Muscle layer of duodenum (tissue), 2 donors: Measurements from ENCODE around the gene INTS6.

Experiments used
- H3K27ac ChIP-seq: one replicate; pipeline ENCODE4 v1.7.0; 2013; ENCODE audit warnings: mild to moderate bottlenecking, low read length
- H3K27me3 ChIP-seq: one replicate; pipeline ENCODE4 v1.7.0; 2013; ENCODE audit warnings: low read depth, mild to moderate bottlenecking, control low read depth, low read length
- H3K36me3 ChIP-seq, 2 donors: one replicate each; pipeline ENCODE4 v1.7.0; 2013; ENCODE audit warnings: low read length in 2 of 2, control low read depth in 1 of 2, mild to moderate bottlenecking in 1 of 2; ENCODE audit not compliant: insufficient read depth in 2 of 2, control insufficient read depth in 1 of 2
- H3K4me1 ChIP-seq, 2 donors: one replicate each; pipeline ENCODE4 v1.7.0; 2013; ENCODE audit warnings: low read length in 2 of 2, mild to moderate bottlenecking in 2 of 2, control low read depth in 1 of 2, moderate library complexity in 1 of 2; ENCODE audit not compliant: insufficient read depth in 2 of 2, control insufficient read depth in 1 of 2
- H3K4me3 ChIP-seq, 2 donors: one replicate each; pipeline ENCODE4 v1.7.0; 2013; ENCODE audit warnings: low read length in 2 of 2, low read depth in 1 of 2, mild to moderate bottlenecking in 1 of 2
- H3K9me3 ChIP-seq, 2 donors: one replicate each; pipeline ENCODE4 v1.7.0; 2013; ENCODE audit warnings: low read length in 2 of 2, control low read depth in 1 of 2, mild to moderate bottlenecking in 1 of 2; ENCODE audit not compliant: control insufficient read depth in 1 of 2
- donor health status: healthy.

INTS6 gene

GRCh38 chr13:51328488-51328887 is 124.3 kb downstream of the INTS6 start:
- H3K4me1 ChIP-seq: no peaks in the 10 kb centered on the region
- H3K27me3 ChIP-seq: no peaks in the 10 kb centered on the region

DNA sequence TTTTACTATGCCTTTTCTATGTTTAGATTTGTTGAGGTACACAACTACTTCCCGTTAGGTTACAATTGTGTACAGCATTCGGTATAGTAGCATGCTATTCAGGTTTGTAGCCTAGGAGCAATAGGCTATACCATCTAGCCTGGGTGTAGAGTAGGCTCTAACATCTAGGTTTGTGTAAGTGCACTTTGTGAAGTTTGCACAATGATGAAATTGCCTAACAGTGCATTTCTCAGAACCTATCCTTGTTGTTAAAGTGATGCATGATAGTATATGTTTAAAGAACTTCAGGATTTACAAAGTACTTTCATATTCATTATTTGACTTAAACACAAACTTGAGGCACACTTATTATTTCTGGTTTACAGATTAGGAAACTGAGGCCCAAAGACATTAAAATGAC is 124.9 kb downstream of the INTS6 start:
- H3K4me3 ChIP-seq: no peak overlapping the region
- no peaks in the 10 kb centered on the region for H3K4me1 ChIP-seq
- H3K27ac ChIP-seq: no peak overlapping the region
- no peaks in the 10 kb centered on the region for H3K36me3 ChIP-seq
- no peaks in the 10 kb centered on the region for H3K27me3 ChIP-seq
- no peaks in the 10 kb centered on the region for H3K9me3 ChIP-seq

More at GRCh38 chr13:51328488-51328887, 124.3 kb downstream of the INTS6 start:
- no peak overlapping the region for H3K27ac ChIP-seq
- no peaks in the 10 kb centered on the region for H3K36me3 ChIP-seq
- H3K4me3 ChIP-seq: no peak overlapping the region
- H3K9me3 ChIP-seq: no peaks in the 10 kb centered on the region

DNA sequence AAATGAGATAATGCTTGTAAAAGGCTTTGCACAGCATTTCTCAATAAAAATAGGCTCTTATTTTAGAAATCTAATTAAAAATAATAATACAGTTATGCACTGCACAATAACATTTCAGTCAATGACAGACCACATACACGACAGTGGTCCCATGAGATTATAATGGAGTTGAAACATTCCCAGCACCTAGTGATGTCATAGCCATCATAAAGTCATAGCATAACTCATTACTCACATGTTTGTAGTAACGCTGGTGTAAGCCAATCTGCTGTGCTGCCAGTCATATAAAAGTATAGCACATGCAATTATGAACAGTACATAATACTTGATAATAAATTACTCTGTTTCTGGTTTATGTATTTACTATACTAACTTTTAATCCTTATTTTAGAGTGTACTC is 126.1 kb downstream of the INTS6 start:
- Histone ChIP-seq H3K27me3 (no peaks in the 10 kb centered on the region), H3K36me3 (no peaks in the 10 kb centered on the region), H3K9me3 (no peaks in the 10 kb centered on the region), H3K27ac (no peak overlapping the region), H3K4me1 (no peaks in the 10 kb centered on the region), H3K4me3 (no peak overlapping the region)

DNA sequence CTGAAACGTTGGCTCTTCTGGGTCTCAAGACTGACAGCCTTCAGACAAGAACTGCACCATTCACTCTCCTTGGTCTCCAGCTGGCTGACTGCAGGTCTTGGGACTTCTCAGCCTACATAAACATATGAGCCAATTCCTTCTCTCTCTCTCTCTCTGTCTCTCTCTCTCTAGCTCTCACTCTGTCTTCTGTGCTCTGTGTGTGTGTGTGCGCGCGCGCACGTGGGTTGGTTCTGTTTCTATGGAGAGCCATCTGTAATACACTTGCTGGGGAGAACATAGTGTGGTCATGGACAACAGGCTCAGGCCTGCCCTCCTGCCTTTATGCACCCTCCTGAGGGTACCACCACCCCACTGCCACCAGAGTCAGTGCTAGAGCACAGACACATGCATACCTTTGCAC is 127.0 kb downstream of the INTS6 start:
- Histone ChIP-seq H3K27ac (no peak overlapping the region), H3K9me3 (no peaks in the 10 kb centered on the region), H3K36me3 (no peaks in the 10 kb centered on the region), H3K4me1 (no peaks in the 10 kb centered on the region), H3K4me3 (no peak overlapping the region), H3K27me3 (no peaks in the 10 kb centered on the region)

GRCh38 chr13:51324714-51325420 is 128.0 kb downstream of the INTS6 start:
- H3K4me3 ChIP-seq: no peak overlapping the region
- H3K27me3 ChIP-seq: no peaks in the 10 kb centered on the region
- H3K36me3 ChIP-seq: no peaks in the 10 kb centered on the region
- H3K9me3 ChIP-seq: no peaks in the 10 kb centered on the region
- H3K27ac ChIP-seq: no peak overlapping the region
- no peaks in the 10 kb centered on the region for H3K4me1 ChIP-seq

DNA sequence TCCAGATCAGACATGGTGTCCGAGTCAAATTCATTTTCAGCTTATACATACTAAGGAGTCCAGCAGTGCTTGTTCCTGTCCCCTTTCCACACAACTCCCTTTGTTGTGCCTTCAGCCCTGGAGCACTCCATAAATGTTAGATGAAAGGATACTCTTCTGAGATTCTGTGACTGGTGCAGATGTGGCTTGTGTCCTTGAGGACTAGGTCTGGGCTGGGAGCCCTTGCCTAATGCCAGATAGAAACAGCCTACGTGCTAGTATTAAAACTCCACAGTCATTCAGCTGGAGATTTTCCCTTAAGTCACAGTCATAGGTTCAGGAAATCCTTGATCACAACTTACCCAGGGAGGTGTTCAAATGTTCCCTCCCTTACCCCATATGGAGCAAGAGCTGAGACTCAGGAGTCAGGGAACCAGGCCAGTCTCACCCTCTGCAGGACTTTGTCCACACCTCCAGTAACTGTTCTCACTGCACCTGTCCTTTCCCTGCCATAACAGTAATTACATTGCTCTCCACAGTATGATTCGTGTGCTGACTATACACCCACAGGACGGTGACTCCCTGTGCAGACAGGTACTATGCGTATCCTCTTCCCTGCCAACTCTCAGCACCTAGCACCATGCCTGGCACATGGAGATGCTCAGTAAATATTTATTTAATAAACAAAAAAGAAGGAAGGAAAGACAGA is 128.9 kb downstream of the INTS6 start:
- Histone ChIP-seq H3K4me1 (no peaks in the 10 kb centered on the region), H3K27me3 (no peaks in the 10 kb centered on the region), H3K9me3 (no peaks in the 10 kb centered on the region), H3K36me3 (no peaks in the 10 kb centered on the region), H3K27ac (no peak overlapping the region), H3K4me3 (no peak overlapping the region)

DNA sequence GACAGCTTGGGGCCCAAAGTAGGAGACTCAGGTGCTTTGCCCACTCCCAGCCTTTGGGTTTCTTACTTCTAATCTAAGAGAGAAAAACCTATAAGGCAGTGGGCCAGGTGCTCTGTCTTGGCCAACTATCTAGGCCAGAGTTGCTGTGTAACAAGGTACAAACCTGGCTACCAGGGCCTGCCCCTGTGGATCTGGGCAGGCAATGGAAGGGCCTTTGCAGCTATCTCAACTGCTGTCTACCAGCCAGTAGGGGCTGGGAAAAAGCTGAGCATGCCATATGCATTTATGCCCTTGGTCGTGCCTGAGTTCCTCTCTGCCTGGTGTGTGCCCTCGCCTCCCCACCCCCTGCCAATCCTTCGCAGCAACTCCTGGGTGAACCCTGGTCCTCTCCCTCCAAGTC is 130.0 kb downstream of the INTS6 start:
- H3K27me3 ChIP-seq: no peaks in the 10 kb centered on the region
- no peaks in the 10 kb centered on the region for H3K4me1 ChIP-seq
- H3K27ac ChIP-seq: no peak overlapping the region
- H3K36me3 ChIP-seq: no peaks in the 10 kb centered on the region
- no peaks in the 10 kb centered on the region for H3K9me3 ChIP-seq
- no peak overlapping the region for H3K4me3 ChIP-seq

GRCh38 chr13:51321836-51322235 is 131.0 kb downstream of the INTS6 start:
- Histone ChIP-seq H3K4me1 (no peaks in the 10 kb centered on the region), H3K27ac (no peak overlapping the region), H3K9me3 (no peaks in the 10 kb centered on the region), H3K4me3 (no peak overlapping the region), H3K27me3 (no peaks in the 10 kb centered on the region), H3K36me3 (no peaks in the 10 kb centered on the region)

- H3K4me1 ChIP-seq: no peaks in the 10 kb centered on the region
- no peaks in the 10 kb centered on the region for H3K9me3 ChIP-seq
- no peaks in the 10 kb centered on the region for H3K36me3 ChIP-seq
- H3K4me3 ChIP-seq: no peak overlapping the region
- H3K27me3 ChIP-seq: no peaks in the 10 kb centered on the region
- H3K27ac ChIP-seq: no peak overlapping the region
Measured at GRCh38 chr13:51318876-51319275, 134.0 kb downstream of the INTS6 start.

- Histone ChIP-seq H3K27me3 (no peaks in the 10 kb centered on the region), H3K9me3 (no peaks in the 10 kb centered on the region)
Measured at GRCh38 chr13:51318015-51318414, 134.8 kb downstream of the INTS6 start.

DNA sequence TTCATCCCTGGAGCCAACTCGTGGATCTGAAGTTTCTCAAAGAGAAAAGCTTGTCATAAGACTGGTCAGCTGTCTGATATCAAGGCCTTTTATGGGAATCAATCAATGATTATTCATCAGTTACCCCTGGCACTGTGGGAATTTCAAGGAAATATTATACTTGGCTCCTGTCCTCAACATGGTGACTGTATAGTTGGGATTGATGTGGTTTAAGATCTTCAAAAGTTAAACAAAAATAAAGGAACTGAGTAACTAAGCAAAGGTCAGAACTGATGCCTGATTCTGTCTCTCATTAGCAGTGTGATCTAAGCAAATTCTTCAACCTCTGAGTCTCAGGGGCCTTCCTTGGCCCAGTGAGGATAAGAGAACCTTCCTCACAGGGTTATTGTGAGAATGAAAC is 135.6 kb downstream of the INTS6 start:
- no peaks in the 10 kb centered on the region for H3K27me3 ChIP-seq
- no peak overlapping the region for H3K27ac ChIP-seq
- H3K36me3 ChIP-seq: no peaks in the 10 kb centered on the region
- no peaks in the 10 kb centered on the region for H3K4me1 ChIP-seq
- H3K9me3 ChIP-seq: no peaks in the 10 kb centered on the region
- H3K4me3 ChIP-seq: no peak overlapping the region

More at GRCh38 chr13:51318015-51318414, 134.8 kb downstream of the INTS6 start:
- H3K27ac ChIP-seq: no peak overlapping the region
- no peaks in the 10 kb centered on the region for H3K4me1 ChIP-seq
- H3K4me3 ChIP-seq: no peak overlapping the region
- no peaks in the 10 kb centered on the region for H3K36me3 ChIP-seq

DNA sequence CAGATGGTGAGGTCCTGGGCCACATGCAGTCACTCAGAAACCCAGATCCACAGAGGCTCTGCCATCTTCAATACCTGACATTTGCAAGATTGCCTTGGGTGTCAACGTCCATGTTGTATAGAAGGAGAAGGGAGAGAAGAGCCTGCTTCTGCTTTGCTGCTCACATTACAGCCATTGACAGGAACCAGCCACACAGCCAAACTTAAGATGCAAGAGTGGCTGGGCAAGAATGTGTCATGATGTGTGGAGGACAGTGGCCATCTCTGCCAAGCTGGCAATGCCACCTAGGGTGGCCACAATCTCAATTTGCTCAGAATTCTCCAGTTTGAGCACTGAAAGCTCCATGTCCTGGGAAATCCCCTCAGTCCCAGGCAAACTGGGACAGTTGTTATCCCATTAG is 139.2 kb downstream of the INTS6 start:
- Histone ChIP-seq H3K9me3 (no peaks in the 10 kb centered on the region), H3K4me3 (no peak overlapping the region), H3K36me3 (no peaks in the 10 kb centered on the region), H3K4me1 (no peaks in the 10 kb centered on the region), H3K27me3 (no peaks in the 10 kb centered on the region), H3K27ac (no peak overlapping the region)
